OCI-LY3 (cell line): ENCODE data around the gene GRAP.
"Not testable (repeated sequence)": the region's sequence is repeated elsewhere in the genome, so short reads cannot be mapped to it uniquely, and the experiment has no call there.

Source experiments
- CTCF ChIP-seq: fragments of 200-600, 300-600 bp; sonication (generic); IDR thresholded peaks from 2 replicates; pipeline ENCODE4 v1.5.1; 2014; ENCODE audit warnings: antibody characterized with exemption, low read length, low read depth
- EZH2phosphoT487 ChIP-seq: fragments of 200-600 bp; shearing (Covaris generic); IDR thresholded peaks from 2 replicates; pipeline ENCODE4 v1.6.1; 2018; ENCODE audit warnings: antibody characterized with exemption, mixed run types, low read depth

- TF ChIP-seq CTCF, EZH2phosphoT487: not testable (repeated sequence)
Measured at GRCh38 chr17:19048826-19049225, 2.1 kb upstream of the GRAP start.
